Stomach (tissue), 9 donors: ENCODE results near the gene AMTN. TPM values are rescaled to one million over a fixed set of nuclear protein-coding genes. Genes with fewer than 3 reads are reported as not detected.

Experiments used
- DNase-seq, 2 donors: peaks; one replicate each; pipeline versions ENCODE4 v3.0.0 to v3.0.0-alpha.2; 2013 to 2019
- H3K27ac ChIP-seq, 5 donors: fragments of 200-600 bp in 4 of 5; sonication (generic) in 4 of 5; one replicate each; pipeline ENCODE4 v1.5.1; 2013 to 2019; ENCODE audit warnings: mild to moderate bottlenecking in 1 of 5, moderate library complexity in 1 of 5
- H3K27me3 ChIP-seq, 3 donors: fragments of 200-600 bp; sonication (generic); one replicate each; pipeline ENCODE4 v1.5.1; 2017 to 2019; ENCODE audit warnings: mixed run types in 1 of 3
- H3K36me3 ChIP-seq, 4 donors: fragments of 200-600 bp; sonication (generic); 1 replicate in 3 of 4; 2 replicates in 1 of 4; pipeline ENCODE4 v1.5.1; 2016 to 2019
- H3K4me1 ChIP-seq, 4 donors: fragments of 200-600 bp; sonication (generic); one replicate each; pipeline ENCODE4 v1.5.1; 2016 to 2019
- H3K4me3 ChIP-seq, 4 donors: fragments of 200-600 bp; sonication (generic) in 3 of 4; one replicate each; pipeline ENCODE4 v1.5.1; 2016 to 2019; ENCODE audit warnings: mild to moderate bottlenecking in 1 of 4
- H3K9me3 ChIP-seq, 4 donors: fragments of 200-600 bp; sonication (generic); one replicate each; pipeline ENCODE4 v1.5.1; 2016 to 2019
- EP300 ChIP-seq: sonication (generic); formaldehyde crosslinking; IDR thresholded peaks from one replicate; pipeline ENCODE4 v1.6.1; 2017; ENCODE audit warnings: antibody characterized with exemption
- POLR2A ChIP-seq, 4 donors: fragments of 450-650 bp; IDR thresholded peaks; one replicate each; pipeline ENCODE4 v1.6.1; 2016; ENCODE audit warnings: antibody characterized with exemption in 4 of 4, control low read depth in 2 of 4, mild to moderate bottlenecking in 1 of 4, moderate library complexity in 1 of 4
- POLR2AphosphoS5 ChIP-seq, 3 donors: sonication (generic); formaldehyde crosslinking; IDR thresholded peaks; one replicate each; pipeline ENCODE4 v1.6.1; 2016; ENCODE audit warnings: antibody characterized with exemption in 3 of 3
- WGBS, 5 donors: extraction: QIAGEN DNeasy Blood & Tissue Kit in 3 of 5; methylation state at CpG; one replicate each; pipeline versions ENCODE4 v1.1.5 to v1.1.7; 2013 to 2018; 5-methylcytosine and 5-hydroxymethylcytosine counted together
- intact Hi-C: fragments of 100-400 bp; cut with DNase I; formaldehyde crosslinking; loops from one replicate; pipeline ENCODE4 v1.15.1; 2023; ENCODE audit warnings: low total_unique reads
- polyA plus RNA-seq, 3 donors: library from polyadenylated mRNA; stranded (reverse); fragments of 200-250 nt; gene quantifications; one replicate each; pipeline ENCODE4 v1.2.3, GENCODE V29; 2013
- total RNA-seq, 5 donors: library from RNA; depleted of rRNA; stranded (reverse); fragments of >200 nt; gene quantifications; one replicate each; pipeline versions ENCODE4 v1.1.0 to v1.2.3, GENCODE V29; 2014 to 2016
- TF ChIP-seq, protein P1 (sequence below), 7 experiments: fragments of 450-650 bp in 4 of 7; fragments of 200-600 bp in 3 of 7; sonication (generic) in 3 of 7; IDR thresholded peaks; one replicate each; pipeline ENCODE4 v1.5.1; 2016 to 2019; ENCODE audit warnings: antibody characterized with exemption in 7 of 7, control low read depth in 2 of 7, mild to moderate bottlenecking in 1 of 7
- donor health status: healthy with polysubstance abuse.
- donor health status: Bipolar disorder and iron deficiency.
- donor health status: healthy.

The AMTN gene
- total and polyA plus RNA-seq, 8 donors: 0.23 TPM; not detected in 7

- H3K27me3 ChIP-seq: no peaks in the 10 kb centered on the region
- no peaks in the 10 kb centered on the region for H3K36me3 ChIP-seq
- 87 to 94% (median 91%) methylated on average over 3 of the region's 3 CpGs for WGBS, 5 donors
- H3K27ac ChIP-seq: no peak overlapping the region
- no peak overlapping the region for H3K4me3 ChIP-seq
- no peaks in the 10 kb centered on the region for H3K9me3 ChIP-seq
- no peak for DNase-seq
- TF ChIP-seq EP300 (no peak), POLR2AphosphoS5 (IDR thresholded peaks at IDR 0.05) (no peak)
- intact Hi-C loops: no loop called here
- no peaks in the 10 kb centered on the region for H3K4me1 ChIP-seq
Observed at GRCh38 chr4:70511365-70511764, 7.0 kb upstream of the AMTN start.

- Histone ChIP-seq H3K27ac (no peak overlapping the region), H3K9me3 (no peaks in the 10 kb centered on the region), H3K36me3 (no peaks in the 10 kb centered on the region), H3K27me3 (no peaks in the 10 kb centered on the region), H3K4me1 (no peaks in the 10 kb centered on the region), H3K4me3 (no peak overlapping the region)
- TF ChIP-seq, protein P1, sequence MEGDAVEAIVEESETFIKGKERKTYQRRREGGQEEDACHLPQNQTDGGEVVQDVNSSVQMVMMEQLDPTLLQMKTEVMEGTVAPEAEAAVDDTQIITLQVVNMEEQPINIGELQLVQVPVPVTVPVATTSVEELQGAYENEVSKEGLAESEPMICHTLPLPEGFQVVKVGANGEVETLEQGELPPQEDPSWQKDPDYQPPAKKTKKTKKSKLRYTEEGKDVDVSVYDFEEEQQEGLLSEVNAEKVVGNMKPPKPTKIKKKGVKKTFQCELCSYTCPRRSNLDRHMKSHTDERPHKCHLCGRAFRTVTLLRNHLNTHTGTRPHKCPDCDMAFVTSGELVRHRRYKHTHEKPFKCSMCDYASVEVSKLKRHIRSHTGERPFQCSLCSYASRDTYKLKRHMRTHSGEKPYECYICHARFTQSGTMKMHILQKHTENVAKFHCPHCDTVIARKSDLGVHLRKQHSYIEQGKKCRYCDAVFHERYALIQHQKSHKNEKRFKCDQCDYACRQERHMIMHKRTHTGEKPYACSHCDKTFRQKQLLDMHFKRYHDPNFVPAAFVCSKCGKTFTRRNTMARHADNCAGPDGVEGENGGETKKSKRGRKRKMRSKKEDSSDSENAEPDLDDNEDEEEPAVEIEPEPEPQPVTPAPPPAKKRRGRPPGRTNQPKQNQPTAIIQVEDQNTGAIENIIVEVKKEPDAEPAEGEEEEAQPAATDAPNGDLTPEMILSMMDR (IDR thresholded peaks at IDR 0.05): no peak
- TF ChIP-seq EP300 (no peak), POLR2AphosphoS5 (IDR thresholded peaks at IDR 0.05) (no peak), POLR2A (IDR thresholded peaks at IDR 0.05) (no peak)
- 62 to 75% (median 73%) methylated on average over 4 of the region's 4 CpGs for WGBS, 5 donors
- DNase-seq: no peak
- intact Hi-C loops: no loop called here
Observed at GRCh38 chr4:70515367-70516250, 2.8 kb upstream of the AMTN start.

DNA sequence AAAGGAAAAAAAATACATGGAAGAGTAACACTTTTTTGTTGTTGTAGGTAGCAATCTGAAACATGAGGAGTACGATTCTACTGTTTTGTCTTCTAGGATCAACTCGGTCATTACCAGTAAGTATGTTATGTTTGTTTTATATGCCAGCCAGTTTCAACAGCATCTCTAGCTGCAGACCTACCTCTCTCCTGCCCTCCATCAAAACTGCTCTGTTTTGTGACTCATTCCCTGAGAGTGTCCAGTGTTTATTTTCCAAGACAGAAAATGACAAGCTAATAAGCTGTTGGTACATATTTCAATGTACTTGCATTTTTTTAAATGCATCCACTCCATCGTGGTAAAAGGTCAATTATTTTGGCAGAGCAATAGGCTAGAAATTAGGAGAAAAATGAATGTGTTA is 347 bp downstream of the AMTN start:
- Histone ChIP-seq H3K36me3 (no peaks in the 10 kb centered on the region), H3K4me3 (no peak overlapping the region), H3K4me1 (no peaks in the 10 kb centered on the region), H3K27ac (no peak overlapping the region), H3K9me3 (no peaks in the 10 kb centered on the region), H3K27me3 (no peaks in the 10 kb centered on the region)
- intact Hi-C loops: no loop called here
- TF ChIP-seq POLR2A (IDR thresholded peaks at IDR 0.05) (no peak), EP300 (no peak), POLR2AphosphoS5 (IDR thresholded peaks at IDR 0.05) (no peak)
- TF ChIP-seq, protein P1 (IDR thresholded peaks at IDR 0.05): no peak
- DNase-seq: no peak
- WGBS, 5 donors: 28 to 75% (median 72%) methylated on average over 3 of the region's 3 CpGs

DNA sequence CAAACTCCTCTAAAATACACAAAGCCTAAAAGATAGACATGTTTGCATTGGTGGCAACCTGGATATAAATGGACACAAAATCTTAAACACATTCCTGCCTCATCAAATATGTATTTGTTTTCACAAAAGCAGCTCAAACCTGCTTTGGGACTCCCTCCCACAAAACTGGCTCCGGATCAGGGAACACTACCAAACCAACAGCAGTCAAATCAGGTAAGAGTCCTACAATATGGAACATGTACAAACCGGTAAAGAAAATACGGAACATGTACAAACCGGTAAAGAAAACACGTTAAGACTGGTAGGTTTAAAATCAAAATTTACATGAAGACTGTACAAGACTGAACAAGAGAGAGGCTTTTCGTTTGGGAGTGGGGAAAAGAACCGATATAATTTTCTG is 4.3 kb downstream of the AMTN start:
- no peaks in the 10 kb centered on the region for H3K27me3 ChIP-seq
- H3K4me3 ChIP-seq: no peak overlapping the region
- no peaks in the 10 kb centered on the region for H3K36me3 ChIP-seq
- no peaks in the 10 kb centered on the region for H3K4me1 ChIP-seq
- no peaks in the 10 kb centered on the region for H3K9me3 ChIP-seq
- peak in 1 of 2 donors; percentile 9 for DNase-seq
- intact Hi-C loops: no loop called here
- WGBS, 5 donors: 47 to 78% (median 60%) methylated on average over 7 of the region's 7 CpGs
- H3K27ac ChIP-seq: peak overlapping the region in 2 of 5 donors; percentile 35
- TF ChIP-seq, protein P1 (IDR thresholded peaks at IDR 0.05): no peak
- no peak for TF ChIP-seq POLR2A (IDR thresholded peaks at IDR 0.05)

DNA sequence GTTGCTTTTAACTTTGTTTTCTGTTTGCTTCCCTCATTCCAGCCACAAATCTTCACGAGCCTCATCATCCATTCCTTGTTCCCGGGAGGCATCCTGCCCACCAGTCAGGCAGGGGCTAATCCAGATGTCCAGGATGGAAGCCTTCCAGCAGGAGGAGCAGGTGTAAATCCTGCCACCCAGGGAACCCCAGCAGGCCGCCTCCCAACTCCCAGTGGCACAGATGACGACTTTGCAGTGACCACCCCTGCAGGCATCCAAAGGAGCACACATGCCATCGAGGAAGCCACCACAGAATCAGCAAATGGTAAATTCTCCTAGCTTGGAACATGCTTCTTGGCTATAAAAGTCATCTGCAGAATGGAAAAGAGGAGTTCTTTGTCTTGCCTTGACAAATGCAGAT is 12.6 kb downstream of the AMTN start:
- Histone ChIP-seq H3K4me1 (no peaks in the 10 kb centered on the region), H3K4me3 (no peak overlapping the region), H3K9me3 (no peaks in the 10 kb centered on the region), H3K27ac (no peak overlapping the region), H3K27me3 (no peaks in the 10 kb centered on the region), H3K36me3 (no peaks in the 10 kb centered on the region)
- intact Hi-C loops: no loop called here
- no peak for TF ChIP-seq POLR2AphosphoS5 (IDR thresholded peaks at IDR 0.05)
- TF ChIP-seq, protein P1 (IDR thresholded peaks at IDR 0.05): no peak
- TF ChIP-seq EP300: no peak
- no peak for TF ChIP-seq POLR2A (IDR thresholded peaks at IDR 0.05)
- WGBS, 5 donors: 63 to 77% (median 73%) methylated on average over 2 to 5 of the region's 5 CpGs
- DNase-seq: no peak
